Stomach (tissue), 4 donors: ENCODE measurements around the gene ELAVL4.

ENCODE experiments used
- CTCF ChIP-seq, 7 experiments: fragments of 450-650 bp in 4 of 7; fragments of 200-600 bp in 3 of 7; sonication (generic) in 3 of 7; IDR thresholded peaks; one replicate each; pipeline ENCODE4 v1.5.1; 2016 to 2019; ENCODE audit warnings: antibody characterized with exemption in 7 of 7, control low read depth in 2 of 7, mild to moderate bottlenecking in 1 of 7
- EP300 ChIP-seq: sonication (generic); formaldehyde crosslinking; IDR thresholded peaks from one replicate; pipeline ENCODE4 v1.6.1; 2017; ENCODE audit warnings: antibody characterized with exemption
- POLR2AphosphoS5 ChIP-seq, 3 donors: sonication (generic); formaldehyde crosslinking; IDR thresholded peaks; one replicate each; pipeline ENCODE4 v1.6.1; 2016; ENCODE audit warnings: antibody characterized with exemption in 3 of 3

DNA sequence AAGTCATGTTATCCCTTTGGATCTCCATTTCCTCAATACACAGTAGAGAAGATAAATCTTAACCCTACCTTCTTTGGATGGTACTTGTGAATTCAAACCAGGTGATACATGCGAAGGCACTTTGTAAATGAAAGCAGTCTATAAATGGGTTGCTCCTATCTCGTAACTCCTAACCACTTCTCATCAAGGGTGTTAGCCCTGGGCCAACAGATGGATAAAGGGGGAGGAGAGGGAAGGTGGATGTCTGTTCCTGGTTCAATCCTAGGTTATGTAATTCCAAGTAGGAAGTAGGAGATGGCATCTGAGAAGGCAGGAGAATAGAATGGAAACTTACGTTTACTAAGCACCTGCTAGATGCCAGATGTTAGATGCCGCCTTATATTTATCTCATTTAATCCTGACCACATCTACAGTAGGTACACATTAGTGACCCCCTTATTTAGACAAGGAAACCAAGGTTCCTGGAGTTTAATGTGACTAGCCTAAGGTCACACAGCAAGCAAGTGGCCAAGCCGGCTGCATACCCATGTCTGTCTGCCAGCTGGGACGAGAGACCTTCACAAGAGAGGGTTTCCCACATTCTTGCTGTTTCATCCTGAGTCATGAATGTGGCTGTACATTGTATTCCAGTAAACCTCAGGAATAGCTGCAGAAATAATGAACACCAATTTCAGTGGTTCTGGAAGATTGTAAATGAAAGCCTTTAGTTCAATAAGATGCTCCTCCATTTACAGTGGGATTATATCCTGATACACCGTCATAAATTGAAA, 47.7 kb downstream of the ELAVL4 start:
- no peak for TF ChIP-seq POLR2AphosphoS5 (IDR thresholded peaks at IDR 0.05)
- no peak for TF ChIP-seq CTCF (IDR thresholded peaks at IDR 0.05)
- no peak for TF ChIP-seq EP300
